ENCODE measurements around the gene FHIT. TPM values are rescaled to one million over a fixed set of nuclear protein-coding genes. Genes with fewer than 3 reads are reported as not detected.

FHIT gene
- total and polyA plus RNA-seq, 10 of the 15 experiments (the other 5 are each of a cell fraction or from before 2014, with no cell fraction given), result 4.2 to 14.9 (median 9.4) TPM

GRCh38 chr3:60207905-60208304, 1043.3 kb downstream of the FHIT start:
- Histone ChIP-seq H3K36me3 (ENCODE audit: control insufficient read depth in 2 of 2, insufficient read depth in 2 of 2, low read length in 1 of 2) (no peaks in the 10 kb centered on the region), H3K4me3 (no peak overlapping the region), H3K9me3 (replicated peaks; ENCODE audit: control insufficient read depth, insufficient read depth, low read length) (no peaks in the 10 kb centered on the region), H3K4me1 (ENCODE audit: control insufficient read depth, insufficient read depth, low read length) (no peaks in the 10 kb centered on the region), H3K79me2 (ENCODE audit: control insufficient read depth, insufficient read depth, low read length) (no peaks in the 10 kb centered on the region), H3K4me2 (ENCODE audit: control insufficient read depth, insufficient read depth) (no peak overlapping the region), H3K27ac (ENCODE audit: control insufficient read depth, insufficient read depth) (no peak overlapping the region), H4K20me1 (ENCODE audit: control insufficient read depth, insufficient read depth) (no peaks in the 10 kb centered on the region), H3K9ac (ENCODE audit: control insufficient read depth, insufficient read depth, low read length) (no peak overlapping the region), H3K27me3 (replicated peaks in 1 of 2; ENCODE audit: control insufficient read depth in 2 of 2, insufficient read depth in 2 of 2, low read length in 1 of 2) (no peaks in the 10 kb centered on the region), H2AFZ (ENCODE audit: control insufficient read depth, low read depth, low read length) (no peak overlapping the region)
- in situ Hi-C loops (cut with MboI), result no loop called here
- intact Hi-C loops (cut with micrococcal nuclease; ENCODE audit: unreplicated experiment), result no loop called here
- WGBS (ENCODE audit: insufficient coverage, insufficient replicate concordance, low lambda C conversion rate, missing lambda C conversion rate), result 72% methylated on average over 2 of the region's 2 CpGs
- ATAC-seq, result no peak
- POLR2A ChIA-PET, result no interaction called here
- CTCF ChIA-PET, result no interaction called here
- TF ChIP-seq BCLAF1 (IDR thresholded peaks at IDR 0.05), result no peak
- TF ChIP-seq ATF7 (IDR thresholded peaks at IDR 0.05; ENCODE audit: low read depth), result no peak
- TF ChIP-seq FOS (IDR thresholded peaks at IDR 0.05; ENCODE audit: borderline replicate concordance, extremely low read depth, insufficient read length), result no peak
- no peak for TF ChIP-seq MYC (IDR thresholded peaks at IDR 0.05; ENCODE audit: insufficient read depth, insufficient read length, insufficient replicate concordance, low read length, severe bottlenecking)
- no peak for TF ChIP-seq RFX5 (IDR thresholded peaks at IDR 0.05; ENCODE audit: low read depth, low read length)
- TF ChIP-seq RBBP5 (conservative IDR thresholded peaks at IDR 0.05), result no peak
- no peak for TF ChIP-seq MTA3 (IDR thresholded peaks at IDR 0.05; ENCODE audit: borderline replicate concordance, low read length)
- SMC1A ChIA-PET (ENCODE audit: uncharacterized antibody, unreplicated experiment), result no interaction called here
- BruUV-seq (replicated peaks), result no TSS peak
- RAD21 ChIA-PET (ENCODE audit: unreplicated experiment), result no interaction called here
- no peak for FAIRE-seq
- DNase-seq (ENCODE audit: low read depth, low spot score), result no peak
